Measurements from ENCODE around the gene RPA1. TPM values are rescaled to one million over a fixed set of nuclear protein-coding genes. Genes with fewer than 3 reads are reported as not detected.

RPA1 gene
- total RNA-seq, 1 experiment from 2014 or later, result 158 TPM

- H3K36me3 Mint-ChIP-seq, result peaks cover 22% of the 10 kb centered on the region
- TF ChIP-seq ATF6 (CRISPR knock-in tag; IDR thresholded peaks at IDR 0.05) (no peak), ZNF423 (CRISPR knock-in tag; IDR thresholded peaks at IDR 0.05) (no peak), ZNF512 (CRISPR knock-in tag; IDR thresholded peaks at IDR 0.05; ENCODE audit: borderline replicate concordance) (no peak), TP53 (CRISPR knock-in tag; IDR thresholded peaks at IDR 0.05) (no peak), SP1 (CRISPR knock-in tag; conservative IDR thresholded peaks at IDR 0.05) (no peak), ETV6 (CRISPR knock-in tag; IDR thresholded peaks at IDR 0.05) (no peak), E2F4 (CRISPR knock-in tag; IDR thresholded peaks at IDR 0.05; ENCODE audit: borderline replicate concordance, low read depth) (no peak), IRF2 (CRISPR knock-in tag; IDR thresholded peaks at IDR 0.05; ENCODE audit: borderline replicate concordance, low read depth) (no peak), E2F5 (CRISPR knock-in tag; IDR thresholded peaks at IDR 0.05) (no peak)
- H3K4me1 Mint-ChIP-seq, result no peaks in the 10 kb centered on the region
- no peak overlapping the region for H3K27ac Mint-ChIP-seq
- H3K4me3 Mint-ChIP-seq, result no peak overlapping the region
- DNase-seq (ENCODE audit: low spot score) (no peak), ATAC-seq (no peak)
- no peaks in the 10 kb centered on the region for H3K9me3 Mint-ChIP-seq
- H3K27me3 Mint-ChIP-seq (ENCODE audit: low read depth), result no peaks in the 10 kb centered on the region
- ChIA-PET POLR2A (no interaction called here), CTCF (no interaction called here)
Observed at GRCh38 chr17:1813088-1813487, 16.7 kb upstream of the RPA1 start.

- ChIA-PET CTCF (no interaction called here), POLR2A (no interaction called here)
- no peak for ATAC-seq
- Mint-ChIP-seq H3K4me3 (no peak overlapping the region), H3K36me3 (peaks cover 36% of the 10 kb centered on the region), H3K4me1 (peaks cover 3% of the 10 kb centered on the region; the same call in 1 of the 2 replicates), H3K27ac (peak overlapping the region; percentile 28; the same call in 1 of the 2 replicates), H3K27me3 (ENCODE audit: low read depth) (no peaks in the 10 kb centered on the region), H3K9me3 (no peaks in the 10 kb centered on the region)
- no peak for TF ChIP-seq E2F5 (CRISPR knock-in tag; IDR thresholded peaks at IDR 0.05)
- TF ChIP-seq TP53 (CRISPR knock-in tag; IDR thresholded peaks at IDR 0.05), result no peak
- no peak for TF ChIP-seq OVOL2 (CRISPR knock-in tag; IDR thresholded peaks at IDR 0.05; ENCODE audit: borderline replicate concordance)
- TF ChIP-seq CDX4 (CRISPR knock-in tag; IDR thresholded peaks at IDR 0.05; ENCODE audit: borderline replicate concordance), result no peak
- TF ChIP-seq ZBTB43 (CRISPR knock-in tag; IDR thresholded peaks at IDR 0.05), result no peak
- no peak for TF ChIP-seq ATF2 (CRISPR knock-in tag; IDR thresholded peaks at IDR 0.05; ENCODE audit: borderline replicate concordance, low read depth)
- TF ChIP-seq ZNF263 (CRISPR knock-in tag; IDR thresholded peaks at IDR 0.05; ENCODE audit: low read depth), result no peak
- TF ChIP-seq ZNF425 (CRISPR knock-in tag; conservative IDR thresholded peaks at IDR 0.05), result no peak
- no peak for TF ChIP-seq ZNF396 (CRISPR knock-in tag; IDR thresholded peaks at IDR 0.05; ENCODE audit: borderline replicate concordance)
- no peak for TF ChIP-seq NR2C2 (CRISPR knock-in tag; IDR thresholded peaks at IDR 0.05)
- no peak for TF ChIP-seq GTF2I (CRISPR knock-in tag; conservative IDR thresholded peaks at IDR 0.05)
- DNase-seq (ENCODE audit: low spot score), result no peak
Observed at GRCh38 chr17:1820528-1821252, 9.1 kb upstream of the RPA1 start.

Measured in WTC11 (cell line).